Left ventricle myocardium inferior (tissue), 1 donor: Measurements from ENCODE around the gene KRTAP4-12. TPM values are rescaled to one million over a fixed set of nuclear protein-coding genes. Genes with fewer than 3 reads are reported as not detected.
"Not testable (repeated sequence)": the region's sequence is repeated elsewhere in the genome, so short reads cannot be mapped to it uniquely, and the experiment has no call there.

Experiments
- DNase-seq: peaks from one replicate; pipeline ENCODE4 v3.0.0-alpha.2; 2020
- H3K27ac ChIP-seq: fragments of 200-600 bp; replicated peaks from 2 replicates; pipeline ENCODE4 v1.8.0; 2021
- H3K27me3 ChIP-seq: fragments of 200-600 bp; 2 replicates; pipeline ENCODE4 v1.8.0; 2021; ENCODE audit warnings: low read depth
- H3K36me3 ChIP-seq: fragments of 200-600 bp; 2 replicates; pipeline ENCODE4 v1.8.0; 2021
- H3K4me1 ChIP-seq: fragments of 200-600 bp; 2 replicates; pipeline ENCODE4 v1.8.0; 2021
- H3K4me3 ChIP-seq: fragments of 200-600 bp; 2 replicates; pipeline ENCODE4 v1.8.0; 2021; ENCODE audit warnings: mild to moderate bottlenecking, moderate library complexity
- H3K9me3 ChIP-seq: fragments of 200-600 bp; replicated peaks from 2 replicates; pipeline ENCODE4 v1.8.0; 2021
- intact Hi-C: fragments of 100-400 bp; cut with micrococcal nuclease; formaldehyde crosslinking; loops from one replicate; pipeline ENCODE4 v1.11.0; 2022
- total RNA-seq: library from RNA; stranded (reverse); fragmentation: NEBNext Ultra II Directional; extraction: Animal tissue kit (Norgen Biotek cat#: 25700); gene quantifications from one replicate; pipeline ENCODE4 v1.2.1, GENCODE V29; 2021
- TF ChIP-seq, protein P1 (sequence below): fragments of 200-600 bp; IDR thresholded peaks from 2 replicates; pipeline ENCODE4 v1.8.0; 2021; ENCODE audit warnings: antibody characterized with exemption, mild to moderate bottlenecking, borderline replicate concordance
- donor health status: DM: no; HTN: yes; CAD: no; lungs with severe emphysema.

Gene KRTAP4-12
- total RNA-seq, 1 donor from 2014 or later = not detected

DNA sequence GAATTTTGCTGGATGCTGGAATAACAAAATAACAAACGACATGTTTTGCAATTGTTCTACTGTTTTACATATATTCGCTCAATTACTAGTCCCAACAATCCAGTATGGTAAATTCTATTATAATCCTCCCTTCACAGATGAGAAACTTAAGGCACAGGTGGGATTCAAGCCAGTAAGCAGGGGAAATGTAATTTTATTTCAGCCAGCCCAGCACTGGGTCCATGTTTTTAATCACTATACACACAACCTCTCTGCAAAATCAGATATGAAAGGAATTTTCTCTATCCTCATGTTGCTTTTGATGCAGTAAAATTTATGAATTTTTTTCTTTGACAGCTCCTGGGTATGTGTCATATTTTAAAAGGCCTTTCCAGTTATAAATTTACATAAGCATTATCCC is 21.3 kb upstream of the KRTAP4-12 start:
- Histone ChIP-seq H3K27me3 (peaks cover 32% of the 10 kb centered on the region), H3K4me1 (no peaks in the 10 kb centered on the region), H3K27ac (no peak overlapping the region), H3K9me3 (peaks cover 30% of the 10 kb centered on the region), H3K36me3 (no peaks in the 10 kb centered on the region), H3K4me3 (no peak overlapping the region)
- intact Hi-C loops = no loop called here
- TF ChIP-seq, protein P1, sequence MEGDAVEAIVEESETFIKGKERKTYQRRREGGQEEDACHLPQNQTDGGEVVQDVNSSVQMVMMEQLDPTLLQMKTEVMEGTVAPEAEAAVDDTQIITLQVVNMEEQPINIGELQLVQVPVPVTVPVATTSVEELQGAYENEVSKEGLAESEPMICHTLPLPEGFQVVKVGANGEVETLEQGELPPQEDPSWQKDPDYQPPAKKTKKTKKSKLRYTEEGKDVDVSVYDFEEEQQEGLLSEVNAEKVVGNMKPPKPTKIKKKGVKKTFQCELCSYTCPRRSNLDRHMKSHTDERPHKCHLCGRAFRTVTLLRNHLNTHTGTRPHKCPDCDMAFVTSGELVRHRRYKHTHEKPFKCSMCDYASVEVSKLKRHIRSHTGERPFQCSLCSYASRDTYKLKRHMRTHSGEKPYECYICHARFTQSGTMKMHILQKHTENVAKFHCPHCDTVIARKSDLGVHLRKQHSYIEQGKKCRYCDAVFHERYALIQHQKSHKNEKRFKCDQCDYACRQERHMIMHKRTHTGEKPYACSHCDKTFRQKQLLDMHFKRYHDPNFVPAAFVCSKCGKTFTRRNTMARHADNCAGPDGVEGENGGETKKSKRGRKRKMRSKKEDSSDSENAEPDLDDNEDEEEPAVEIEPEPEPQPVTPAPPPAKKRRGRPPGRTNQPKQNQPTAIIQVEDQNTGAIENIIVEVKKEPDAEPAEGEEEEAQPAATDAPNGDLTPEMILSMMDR = no peak
- no peak for DNase-seq

DNA sequence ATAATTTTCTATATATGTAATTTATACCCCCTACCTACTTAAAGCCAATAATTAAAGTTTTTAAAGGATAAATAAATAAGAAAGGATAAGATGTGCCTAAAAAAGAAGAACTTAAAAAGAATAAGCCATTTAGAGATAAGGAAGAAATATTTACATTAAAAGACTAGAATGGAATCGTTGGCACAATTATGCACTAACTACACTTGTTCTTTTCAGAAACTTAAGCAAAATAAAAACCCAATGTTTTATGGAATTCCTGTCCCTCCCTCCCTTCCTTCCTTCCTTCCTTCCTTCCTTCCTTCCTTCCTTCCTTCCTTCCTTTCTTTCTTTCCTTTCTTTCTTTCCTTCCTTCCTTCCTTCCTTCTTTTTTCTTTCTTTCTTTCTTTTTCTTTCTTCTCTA is 20.9 kb upstream of the KRTAP4-12 start:
- Histone ChIP-seq H3K4me1 (no peaks in the 10 kb centered on the region), H3K9me3 (peaks cover 34% of the 10 kb centered on the region), H3K36me3 (no peaks in the 10 kb centered on the region), H3K27me3 (peaks cover 32% of the 10 kb centered on the region), H3K4me3 (no peak overlapping the region), H3K27ac (no peak overlapping the region)
- intact Hi-C loops = no loop called here
- no peak for DNase-seq
- TF ChIP-seq, protein P1 = no peak

DNA sequence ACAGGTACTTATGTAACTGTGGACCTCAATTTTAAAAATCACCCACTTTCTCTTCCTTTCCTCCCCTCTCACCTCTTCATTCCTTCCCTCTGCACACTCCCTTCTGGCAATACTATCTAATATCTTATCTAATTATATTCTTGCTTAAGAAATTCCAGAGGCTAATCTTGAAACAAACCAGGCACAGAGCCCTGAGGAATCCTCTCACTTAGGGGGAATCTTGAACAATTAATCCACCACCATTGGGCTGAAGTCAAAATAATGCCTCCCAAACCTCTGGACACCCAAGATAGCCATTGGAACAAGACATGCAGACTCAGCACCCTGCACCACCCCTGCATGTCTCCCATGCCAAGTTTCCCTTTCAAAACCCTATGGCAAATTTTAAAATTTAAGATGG is 17.4 kb upstream of the KRTAP4-12 start:
- no peak overlapping the region for H3K27ac ChIP-seq
- no peak overlapping the region for H3K4me3 ChIP-seq
- H3K27me3 ChIP-seq = peaks cover 23% of the 10 kb centered on the region
- H3K9me3 ChIP-seq = peaks cover 40% of the 10 kb centered on the region
- intact Hi-C loops = no loop called here
- TF ChIP-seq, protein P1 = no peak
- no peak for DNase-seq
- H3K36me3 ChIP-seq = no peaks in the 10 kb centered on the region
- H3K4me1 ChIP-seq = no peaks in the 10 kb centered on the region

DNA sequence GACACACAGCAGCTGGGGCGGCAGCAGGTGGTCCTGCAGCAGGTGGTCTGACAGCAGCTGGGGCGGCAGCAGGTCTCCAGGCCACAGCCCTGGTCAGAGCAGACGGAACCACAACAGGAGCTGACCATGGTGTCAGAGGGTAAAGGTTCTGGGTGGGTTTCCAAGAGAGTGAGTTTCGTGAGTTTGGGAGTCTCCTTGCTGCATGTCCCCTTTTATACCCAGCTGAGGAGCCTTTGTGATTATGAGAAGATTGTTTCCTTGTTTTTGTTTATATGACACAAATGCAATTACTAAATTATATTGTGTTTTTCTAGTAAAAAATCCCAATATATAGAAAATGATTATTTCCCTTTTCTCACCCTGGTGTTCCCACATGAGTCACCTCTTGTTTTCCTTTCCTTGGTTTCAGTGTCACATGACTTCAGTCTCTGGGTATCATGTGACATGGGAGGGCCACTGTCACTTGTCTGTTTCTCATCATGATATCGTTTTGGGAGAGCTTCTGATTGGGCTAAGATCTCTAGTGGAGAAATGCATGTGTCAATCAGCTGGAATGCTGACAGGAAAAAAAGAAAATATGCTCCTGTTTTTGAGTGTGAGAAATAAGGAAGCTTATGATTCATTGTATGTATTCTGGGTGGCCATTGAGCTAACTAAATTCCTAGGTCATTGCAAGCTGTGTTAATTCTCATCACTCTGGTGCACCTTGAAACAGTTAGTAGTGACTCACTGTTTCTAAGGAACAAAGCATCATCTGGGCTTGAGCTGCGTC is 16.6 kb upstream of the KRTAP4-12 start, which contains the start of gene KRTAP4-6:
Gene KRTAP4-6 (minus strand): TSS at position 185 of the 772 bp plus-strand sequence. CDS start 57 bp downstream, at position 128.
- H3K36me3 ChIP-seq = no peaks in the 10 kb centered on the region
- no peak within 1 kb of the TSS for H3K27ac ChIP-seq
- no peak within 1 kb of the TSS for H3K4me3 ChIP-seq
- no peaks in the 10 kb centered on the region for H3K4me1 ChIP-seq
- peaks cover 23% of the 10 kb centered on the region for H3K27me3 ChIP-seq
- TF ChIP-seq, protein P1 = no peak
- peaks cover 41% of the 10 kb centered on the region for H3K9me3 ChIP-seq
- intact Hi-C loops = no loop called here
- DNase-seq = no peak

DNA sequence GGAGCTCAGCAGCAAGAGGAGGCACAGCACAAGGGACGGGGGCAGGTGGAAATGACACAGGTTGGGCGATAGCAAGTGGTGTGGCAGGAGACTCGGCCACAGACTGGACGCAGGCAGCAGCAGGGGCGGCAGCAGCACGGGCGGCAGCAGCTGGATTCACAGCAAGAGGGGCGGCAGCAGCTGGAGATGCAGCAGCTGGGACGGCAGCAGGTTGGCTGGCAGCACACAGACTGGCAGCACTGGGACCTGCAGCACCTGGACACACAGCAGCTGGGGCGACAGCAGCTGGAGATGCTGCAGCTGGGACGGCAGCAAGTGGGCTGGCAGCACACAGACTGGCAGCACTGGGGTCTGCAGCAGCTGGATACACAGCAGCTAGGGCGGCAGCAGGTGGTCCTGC is 15.9 kb upstream of the KRTAP4-12 start:
- H3K27ac ChIP-seq, H3K4me1 ChIP-seq, DNase-seq, H3K4me3 ChIP-seq, intact Hi-C loops, H3K36me3 ChIP-seq: not testable (repeated sequence)
- H3K9me3 ChIP-seq = peaks cover 41% of the 10 kb centered on the region
- peaks cover 23% of the 10 kb centered on the region for H3K27me3 ChIP-seq

DNA sequence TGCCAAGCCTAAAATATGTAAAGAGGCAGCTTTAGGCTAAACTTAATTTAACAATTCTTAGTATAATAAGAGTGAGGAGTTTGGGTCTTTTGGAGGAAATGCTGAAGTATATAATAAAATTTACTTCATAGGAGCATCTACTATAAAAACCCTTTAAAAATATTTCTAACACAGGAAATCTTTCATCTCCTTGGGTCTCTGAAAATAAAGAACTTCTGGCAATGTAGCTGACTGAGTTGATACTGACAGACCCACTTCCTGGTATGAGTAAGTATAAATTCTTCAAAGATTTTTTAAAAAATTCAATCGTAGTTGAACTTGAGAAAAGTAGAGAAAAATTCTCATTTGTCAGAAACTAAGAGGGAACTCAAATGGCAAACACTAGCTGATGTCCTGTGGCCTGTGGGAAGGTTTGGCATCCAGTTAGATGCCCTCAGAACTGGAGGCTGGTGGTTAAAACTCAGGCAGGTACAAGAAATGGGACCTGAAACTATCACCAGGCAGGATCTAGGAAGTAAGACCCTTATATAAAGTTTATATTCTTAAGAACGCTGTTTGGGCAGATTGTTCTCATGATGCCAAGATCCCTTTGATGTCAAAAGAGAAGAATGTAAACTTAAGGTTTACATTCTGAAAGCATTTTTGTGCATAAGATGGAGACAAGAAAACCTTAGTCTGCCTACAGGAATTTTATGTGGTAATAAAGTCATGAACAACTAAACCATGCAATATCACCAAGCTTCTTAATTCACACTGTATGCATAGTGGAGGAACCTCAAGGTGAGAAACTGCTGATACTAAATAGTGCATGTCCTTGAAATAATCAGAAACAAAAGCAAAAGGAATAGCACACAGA is 10.1 kb upstream of the KRTAP4-12 start:
- TF ChIP-seq, protein P1 = no peak
- H3K27ac ChIP-seq = no peak overlapping the region
- peaks cover 21% of the 10 kb centered on the region for H3K27me3 ChIP-seq
- H3K36me3 ChIP-seq = no peaks in the 10 kb centered on the region
- no peaks in the 10 kb centered on the region for H3K4me1 ChIP-seq
- no peak overlapping the region for H3K4me3 ChIP-seq
- intact Hi-C loops = no loop called here
- no peak for DNase-seq
- peaks cover 12% of the 10 kb centered on the region for H3K9me3 ChIP-seq
